ENCODE results near the gene RNF220.

Gene RNF220

GRCh38 chr1:44635439-44635838, 230.4 kb downstream of the RNF220 start:
- no peak for DNase-seq (ENCODE audit: low spot score)

DNA sequence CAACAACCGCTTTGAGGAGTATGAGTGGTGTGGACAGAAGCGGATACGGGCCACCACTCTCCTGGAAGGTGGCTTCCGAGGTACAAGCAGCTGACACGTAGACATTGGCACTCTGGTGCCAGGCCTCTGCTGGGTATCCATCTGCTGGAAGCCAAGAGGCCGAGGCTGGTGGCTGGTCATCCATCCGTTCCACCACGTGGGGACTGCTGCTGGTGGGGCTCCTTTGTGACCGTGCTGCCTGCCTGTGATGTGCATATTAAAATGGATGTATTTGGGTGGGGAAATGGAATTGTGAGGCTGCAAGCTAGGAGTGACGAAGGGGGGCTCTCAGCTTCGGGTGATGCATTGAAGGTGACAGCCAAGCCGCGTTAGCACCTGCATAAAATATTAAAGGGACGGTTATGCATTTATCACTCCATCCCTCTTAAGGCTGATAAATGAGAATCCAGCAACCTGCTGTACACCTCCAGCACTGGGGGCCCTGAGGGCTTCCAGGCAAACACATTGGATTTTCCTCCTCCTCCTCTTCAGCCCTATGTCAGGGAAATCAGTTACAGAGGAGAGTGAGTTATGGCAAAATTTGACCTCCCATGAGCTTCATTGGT, 231.1 kb downstream of the RNF220 start:
- no peak for DNase-seq (ENCODE audit: low spot score)

- no peak for DNase-seq (ENCODE audit: low spot score)
Measured at GRCh38 chr1:44636688-44637598, 231.9 kb downstream of the RNF220 start.

DNA sequence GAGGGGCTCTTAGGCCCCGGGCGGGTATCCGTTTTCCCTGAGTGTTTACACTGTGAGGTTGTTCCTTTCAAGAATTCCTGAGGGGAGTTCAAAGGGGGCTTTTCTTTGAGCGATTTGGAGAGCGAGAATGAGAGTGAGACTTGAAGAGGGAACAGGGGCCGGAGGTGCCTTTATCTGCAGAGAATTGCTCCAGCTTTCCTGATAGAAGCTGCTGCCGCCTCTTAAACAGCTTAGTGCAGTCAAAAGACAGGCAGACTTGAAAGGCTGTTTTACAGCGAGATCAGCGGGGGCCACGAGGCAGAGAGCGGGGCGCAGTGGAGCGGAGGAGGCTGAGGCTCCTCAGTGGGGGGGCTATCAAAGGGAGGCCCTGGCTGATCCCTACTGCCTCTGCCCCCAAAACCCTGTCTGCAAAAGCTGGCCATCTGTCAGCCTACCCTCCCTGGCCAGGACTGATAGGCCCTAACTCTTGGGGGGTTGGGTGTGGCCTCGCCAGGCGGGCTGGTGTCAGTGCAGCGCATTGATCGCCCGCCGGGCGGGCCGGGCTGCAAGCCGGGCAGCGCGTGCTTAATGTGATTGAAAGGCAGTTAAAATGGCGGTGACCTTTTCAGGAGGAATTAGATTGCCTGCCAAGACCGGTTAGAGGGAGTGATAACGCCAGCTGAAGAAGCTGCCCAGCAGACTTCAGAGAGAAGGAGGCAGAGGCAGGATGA, 232.8 kb downstream of the RNF220 start:
- no peak for DNase-seq (ENCODE audit: low spot score)

GRCh38 chr1:44640200-44640853, 235.3 kb downstream of the RNF220 start:
- DNase-seq (ENCODE audit: low spot score): no peak

DNA sequence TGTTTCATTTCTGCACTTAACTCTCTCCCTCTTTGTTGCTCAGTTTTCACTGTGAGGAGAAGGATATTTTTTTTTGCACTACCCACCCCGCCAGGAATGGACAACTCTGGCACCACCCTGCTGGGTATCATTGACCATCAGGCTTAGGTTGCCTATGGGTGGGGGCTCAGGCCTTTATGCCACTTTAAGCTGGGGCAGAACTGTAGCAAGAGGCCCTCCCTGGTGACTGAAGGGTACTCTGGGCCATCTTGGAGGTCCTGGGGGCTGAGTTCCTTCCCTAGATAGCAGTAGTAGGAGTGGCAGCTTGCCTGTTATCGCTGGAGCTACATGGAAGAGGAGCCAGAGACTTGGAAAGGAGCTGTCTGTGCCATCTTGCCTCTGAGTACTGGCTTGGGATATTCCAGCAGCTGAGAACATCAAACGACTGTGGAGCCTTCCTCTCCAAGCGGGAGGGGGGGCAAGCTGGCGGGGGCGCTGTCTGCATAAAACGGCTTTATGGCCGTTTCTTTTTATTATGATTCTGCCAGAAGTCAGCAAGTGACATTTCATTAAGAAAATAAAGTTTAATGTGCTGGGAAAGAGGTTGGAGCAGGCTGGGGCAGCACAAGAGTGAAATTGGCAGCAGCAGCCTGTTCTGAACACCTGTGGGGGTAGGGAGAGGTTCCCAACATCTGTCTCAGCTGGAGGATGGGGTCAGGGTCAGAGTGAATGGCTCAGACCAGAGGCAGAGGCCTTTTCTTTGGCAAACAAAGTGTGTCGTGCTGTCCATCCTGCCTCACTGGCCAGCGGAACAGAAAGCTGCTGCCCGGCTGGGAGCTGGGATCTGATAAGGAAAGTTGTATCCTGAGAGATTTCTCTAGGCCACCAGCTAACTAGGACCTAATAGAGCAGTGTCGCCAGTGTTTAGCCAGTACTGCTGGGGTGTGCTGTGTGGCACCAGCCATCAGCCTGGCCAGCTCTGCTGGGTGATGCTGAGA, 236.4 kb downstream of the RNF220 start:
- DNase-seq (ENCODE audit: low spot score): no peak

DNA sequence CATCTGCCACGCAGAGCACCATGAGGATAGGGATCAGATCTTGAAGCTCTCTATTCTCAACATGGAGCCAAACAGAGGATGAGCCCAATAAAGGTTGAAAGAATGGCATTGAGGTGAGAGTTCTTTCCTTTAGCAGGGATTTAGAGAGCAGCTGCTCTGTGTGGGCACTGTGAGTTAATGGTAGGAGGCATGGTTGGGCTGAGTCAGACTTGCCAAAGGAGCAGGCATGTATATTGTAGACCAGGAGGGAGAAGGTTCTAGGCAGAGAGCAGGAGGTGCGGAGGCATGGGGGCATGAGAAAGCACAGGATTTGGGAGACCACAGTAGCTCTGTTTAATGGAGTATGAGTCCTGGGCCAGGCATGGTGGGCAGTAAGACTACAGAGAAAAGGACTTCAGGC, 237.2 kb downstream of the RNF220 start:
- DNase-seq (ENCODE audit: low spot score): no peak

GRCh38 chr1:44642925-44643324, 237.9 kb downstream of the RNF220 start:
- no peak for DNase-seq (ENCODE audit: low spot score)

- DNase-seq (ENCODE audit: low spot score): no peak
Measured at GRCh38 chr1:44643721-44644334, 238.8 kb downstream of the RNF220 start.

DNA sequence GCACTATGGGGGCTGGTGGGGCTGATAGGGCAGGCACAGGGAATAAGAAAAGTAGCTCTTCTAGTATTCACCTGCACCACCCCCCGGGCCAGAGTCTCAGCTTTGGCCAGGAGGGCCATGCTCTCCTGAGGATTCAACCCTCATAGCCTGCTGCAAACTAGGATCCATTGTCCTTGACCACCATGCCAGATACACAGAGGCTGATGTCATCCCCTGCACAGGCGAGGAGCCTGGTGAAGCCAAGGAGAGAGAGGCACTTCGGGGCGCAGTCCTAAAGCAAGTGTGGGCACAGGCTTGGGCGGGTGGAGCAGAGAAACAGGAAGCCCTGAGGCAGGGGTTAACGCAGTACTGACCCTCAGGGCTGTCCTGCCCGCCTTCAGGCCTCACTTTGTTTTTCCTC, 239.8 kb downstream of the RNF220 start:
- no peak for DNase-seq (ENCODE audit: low spot score)

GRCh38 chr1:44645476-44646244, 240.6 kb downstream of the RNF220 start:
- DNase-seq (ENCODE audit: low spot score): no peak

DNA sequence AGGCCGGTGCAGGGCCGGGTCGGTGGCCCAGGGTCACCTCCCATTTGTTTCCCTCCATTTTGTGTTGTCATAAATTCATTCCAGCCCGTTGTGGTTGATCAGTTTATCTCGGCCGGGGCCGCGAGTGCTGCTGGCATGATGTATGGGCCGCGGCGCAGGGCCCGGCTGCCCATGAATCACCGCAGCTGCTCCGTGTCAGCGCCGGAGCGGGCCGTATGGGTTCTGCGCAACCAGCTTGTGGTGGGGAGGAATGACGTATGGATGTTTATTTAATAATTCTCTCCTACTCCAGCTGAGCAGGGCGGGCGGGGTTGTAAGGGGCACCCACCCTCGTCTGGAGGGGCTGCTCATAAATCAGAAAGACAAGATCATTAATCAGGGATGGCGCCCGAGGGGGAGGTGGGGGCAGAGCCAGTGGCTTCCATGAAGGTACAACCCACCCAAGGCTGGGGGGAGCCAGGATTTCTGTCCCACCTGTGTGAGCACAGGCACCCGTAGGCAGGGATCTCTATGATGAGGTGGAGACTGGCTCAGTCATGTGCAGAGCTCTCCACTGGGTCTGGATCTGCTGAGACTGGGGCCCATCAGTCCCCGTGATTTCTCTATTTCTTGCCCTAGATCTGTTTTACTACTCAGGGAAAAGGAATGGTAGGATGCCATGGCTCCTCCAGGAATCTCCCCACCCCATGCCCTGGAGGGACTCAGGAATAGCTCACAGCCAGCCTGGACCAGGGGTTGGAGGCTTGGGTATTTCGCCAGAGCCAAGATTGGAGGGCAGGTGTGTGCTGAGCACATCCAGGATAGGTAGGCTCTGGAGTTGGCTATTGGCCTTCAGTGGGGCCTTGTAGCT, 241.4 kb downstream of the RNF220 start:
- no peak for DNase-seq (ENCODE audit: low spot score)

DNA sequence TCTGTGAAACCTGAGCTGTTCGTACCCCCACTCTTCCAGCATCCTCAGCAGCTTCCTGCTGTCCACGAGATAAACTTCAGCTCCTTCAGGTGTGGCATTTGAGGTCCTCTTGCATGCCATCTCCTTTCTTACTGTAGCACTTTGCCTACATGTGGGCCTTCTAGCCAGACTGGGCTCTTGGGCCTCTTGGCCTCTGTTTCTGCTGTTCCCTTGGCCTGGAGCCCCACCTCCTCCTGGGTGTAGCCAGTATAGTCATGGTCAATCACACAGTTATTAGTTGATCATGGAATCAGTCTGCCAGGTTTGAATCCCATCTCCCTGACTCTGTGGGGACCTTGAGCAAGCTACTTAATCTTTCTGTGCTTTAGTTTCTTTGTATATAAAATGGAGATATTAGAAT, 242.8 kb downstream of the RNF220 start:
- DNase-seq (ENCODE audit: low spot score): no peak

- no peak for DNase-seq (ENCODE audit: low spot score)
Measured at GRCh38 chr1:44648529-44649250, 243.6 kb downstream of the RNF220 start.

GRCh38 chr1:44649788-44650158, 244.7 kb downstream of the RNF220 start:
- no peak for DNase-seq (ENCODE audit: low spot score)

- DNase-seq (ENCODE audit: low spot score): no peak
Measured at GRCh38 chr1:44650159-44650831, 245.2 kb downstream of the RNF220 start.

DNA sequence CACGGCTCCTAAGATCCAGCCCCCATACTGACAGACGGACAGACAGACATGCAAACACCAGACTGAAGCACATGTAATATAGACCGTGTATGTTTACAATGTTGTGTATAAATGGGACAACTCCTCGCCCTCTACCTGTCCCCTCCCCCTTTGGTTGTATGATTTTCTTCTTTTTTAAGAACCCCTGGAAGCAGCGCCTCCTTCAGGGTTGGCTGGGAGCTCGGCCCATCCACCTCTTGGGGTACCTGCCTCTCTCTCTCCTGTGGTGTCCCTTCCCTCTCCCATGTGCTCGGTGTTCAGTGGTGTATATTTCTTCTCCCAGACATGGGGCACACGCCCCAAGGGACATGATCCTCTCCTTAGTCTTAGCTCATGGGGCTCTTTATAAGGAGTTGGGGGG, 246.0 kb downstream of the RNF220 start:
- DNase-seq (ENCODE audit: low spot score): no peak

Data from SK-N-DZ (cell line).